DMS53 (cell line): ENCODE results near the gene MORN1.

Experiments
- DNase-seq: peaks from one replicate; lab custom pipeline; 2025; lab: John Stamatoyannopoulos, UW

Gene MORN1

DNA sequence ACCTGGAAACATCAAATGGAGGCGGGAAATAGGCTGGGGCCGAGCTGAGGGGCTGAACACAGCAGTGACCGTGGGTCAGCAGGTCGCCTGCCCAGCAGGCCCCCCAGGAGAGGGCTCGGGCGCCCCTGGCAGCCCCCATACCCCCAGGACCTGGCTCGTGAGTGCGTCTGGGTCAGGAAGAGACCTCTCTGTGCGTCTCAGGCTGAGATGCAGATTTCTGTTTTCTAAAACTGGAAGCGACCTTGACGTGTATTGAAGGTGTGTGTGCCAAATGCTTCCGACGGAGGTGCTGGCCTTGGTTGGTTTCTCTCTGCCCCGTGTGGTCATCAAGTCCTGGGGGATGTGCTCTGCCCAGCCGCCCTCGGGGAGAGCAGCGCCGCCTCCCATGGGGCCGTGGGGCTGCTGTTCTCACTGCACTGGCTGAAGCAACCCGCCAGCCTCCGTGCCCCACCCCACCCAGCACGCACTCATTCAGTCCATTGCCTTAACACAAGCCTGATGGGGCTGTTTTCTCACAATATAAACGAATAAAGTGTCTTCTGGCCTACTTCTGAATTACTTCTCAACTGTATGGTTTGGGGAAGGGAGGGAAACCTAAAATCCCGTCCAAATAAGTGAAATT, 13.6 kb upstream of the MORN1 start:
- DNase-seq = no peak

DNA sequence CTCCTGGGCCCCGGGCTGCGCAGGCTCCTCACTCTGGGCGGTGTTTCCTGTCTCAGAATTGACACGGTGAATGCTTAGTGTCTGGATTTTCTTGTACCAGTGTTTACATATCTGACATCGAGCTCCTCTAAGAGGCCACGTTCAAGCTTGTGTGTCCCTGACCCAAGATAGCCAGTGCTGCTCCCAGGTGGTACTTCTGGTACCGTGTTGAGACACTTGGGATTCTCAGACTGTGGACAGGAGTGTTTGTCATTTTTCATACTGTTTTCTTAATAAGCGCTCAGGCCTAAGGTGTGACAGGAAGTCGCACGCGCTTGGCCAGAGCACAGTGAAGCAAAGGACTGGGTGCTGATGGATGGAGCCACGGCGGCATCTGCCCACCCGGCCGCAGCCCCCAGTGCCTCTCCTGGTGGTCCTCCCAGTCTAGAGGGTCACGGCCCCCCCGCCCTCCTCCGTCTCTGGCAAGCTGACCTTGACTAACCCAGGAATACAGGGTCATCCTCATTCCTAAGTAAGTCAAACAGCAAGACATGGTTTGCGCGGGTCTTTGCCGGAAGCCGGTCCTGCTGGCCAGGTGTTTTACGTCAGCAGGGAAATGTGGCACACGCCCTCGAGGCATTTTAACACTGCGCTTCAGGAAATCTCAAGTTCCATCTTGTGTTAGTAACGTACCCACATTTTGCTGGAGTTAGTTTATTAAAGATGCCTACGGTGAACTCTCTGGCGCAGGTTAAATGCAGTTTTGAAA, 13.0 kb upstream of the MORN1 start:
- peak; percentile 43 for DNase-seq

DNA sequence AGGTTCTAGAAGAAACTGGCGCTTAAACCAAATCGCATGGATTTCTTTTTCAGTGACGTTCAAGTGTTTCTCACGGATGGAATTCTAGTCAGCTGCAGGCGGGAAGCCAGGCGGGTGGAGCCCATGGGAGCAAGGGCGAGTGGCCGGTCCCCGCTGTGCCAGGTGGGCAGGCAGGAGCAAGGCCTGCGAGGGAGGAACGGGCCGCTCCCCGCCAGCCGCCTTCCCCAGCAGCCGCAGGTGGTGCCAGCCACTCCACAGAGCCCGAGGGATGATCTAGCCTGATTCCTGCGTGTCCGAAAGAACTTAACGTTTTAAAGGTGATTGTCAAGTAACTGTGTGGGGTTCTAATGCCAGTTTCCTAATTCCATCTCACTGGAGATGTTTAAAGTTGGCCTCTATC, 11.9 kb upstream of the MORN1 start:
- DNase-seq = no peak

DNA sequence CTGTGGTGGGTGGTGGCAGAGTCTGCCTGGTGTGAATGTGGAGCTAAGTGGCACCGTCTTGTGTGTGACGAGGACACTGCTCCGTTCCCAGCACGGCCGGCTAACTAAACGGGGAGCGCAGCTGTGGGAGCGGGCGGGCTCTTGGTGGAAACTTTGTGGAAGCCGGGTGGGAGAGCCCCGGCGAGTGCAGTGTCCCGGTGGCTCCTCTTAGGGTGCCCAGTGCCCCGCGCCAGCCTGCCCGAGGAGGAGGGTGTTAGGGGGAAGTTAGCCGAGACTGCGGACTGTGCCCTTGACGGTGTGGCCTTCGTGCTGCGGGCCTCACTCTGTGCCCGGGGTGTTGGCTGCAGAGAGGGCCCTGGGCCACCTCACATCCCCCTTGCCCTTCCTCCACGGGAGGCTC, 11.1 kb upstream of the MORN1 start:
- no peak for DNase-seq

DNA sequence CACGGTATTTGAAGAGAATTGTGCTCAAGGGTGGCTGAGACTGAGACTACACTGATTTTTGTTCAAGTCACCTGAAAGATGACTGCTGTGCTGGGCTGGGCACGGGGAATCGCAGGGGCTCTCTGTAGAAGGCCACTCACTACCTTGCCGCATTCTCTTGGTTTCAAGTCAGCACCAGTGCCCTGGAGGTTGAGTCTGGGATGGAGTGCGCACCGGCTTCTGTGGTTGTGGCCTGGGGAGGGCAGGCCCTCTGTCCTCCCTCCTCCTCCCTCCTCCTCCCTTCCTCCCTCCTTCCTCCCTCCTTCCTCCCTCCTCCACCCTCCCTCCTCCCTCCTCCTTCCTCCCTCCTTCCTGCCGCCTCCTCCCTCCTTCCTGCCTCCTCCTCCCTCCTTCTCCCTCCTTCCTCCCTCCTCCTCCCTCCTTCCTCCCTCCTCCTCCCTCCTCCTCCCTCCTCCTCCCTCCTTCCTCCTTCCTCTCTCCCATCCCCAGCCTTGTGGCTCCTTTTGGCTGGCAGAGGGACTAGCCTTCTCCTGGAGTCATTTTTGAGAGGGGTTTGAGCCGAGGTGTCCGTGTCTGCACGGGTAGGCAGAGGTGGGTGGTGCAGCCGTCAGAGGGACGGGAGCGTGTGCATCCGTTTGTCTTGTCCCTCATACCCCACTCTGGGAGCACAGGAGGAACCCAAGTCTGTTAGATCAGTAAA, 9.7 kb upstream of the MORN1 start:
- no peak for DNase-seq

DNA sequence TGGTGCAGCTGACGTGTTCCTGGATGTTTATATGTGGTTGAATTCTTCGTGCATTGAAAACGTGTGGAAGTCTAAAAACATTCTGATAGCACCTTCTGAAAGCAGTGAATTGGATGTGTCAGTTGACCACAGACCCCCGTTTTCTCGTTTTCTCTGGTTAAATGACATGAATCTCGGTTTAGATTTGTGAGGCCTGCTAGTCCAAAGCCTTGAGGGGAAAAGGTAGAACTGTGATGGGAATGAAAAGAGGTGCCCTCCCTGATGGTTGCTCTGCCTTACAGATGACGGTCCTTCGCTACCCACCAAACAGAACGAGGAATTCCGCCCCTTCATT, 9.2 kb upstream of the MORN1 start:
- no peak for DNase-seq

DNA sequence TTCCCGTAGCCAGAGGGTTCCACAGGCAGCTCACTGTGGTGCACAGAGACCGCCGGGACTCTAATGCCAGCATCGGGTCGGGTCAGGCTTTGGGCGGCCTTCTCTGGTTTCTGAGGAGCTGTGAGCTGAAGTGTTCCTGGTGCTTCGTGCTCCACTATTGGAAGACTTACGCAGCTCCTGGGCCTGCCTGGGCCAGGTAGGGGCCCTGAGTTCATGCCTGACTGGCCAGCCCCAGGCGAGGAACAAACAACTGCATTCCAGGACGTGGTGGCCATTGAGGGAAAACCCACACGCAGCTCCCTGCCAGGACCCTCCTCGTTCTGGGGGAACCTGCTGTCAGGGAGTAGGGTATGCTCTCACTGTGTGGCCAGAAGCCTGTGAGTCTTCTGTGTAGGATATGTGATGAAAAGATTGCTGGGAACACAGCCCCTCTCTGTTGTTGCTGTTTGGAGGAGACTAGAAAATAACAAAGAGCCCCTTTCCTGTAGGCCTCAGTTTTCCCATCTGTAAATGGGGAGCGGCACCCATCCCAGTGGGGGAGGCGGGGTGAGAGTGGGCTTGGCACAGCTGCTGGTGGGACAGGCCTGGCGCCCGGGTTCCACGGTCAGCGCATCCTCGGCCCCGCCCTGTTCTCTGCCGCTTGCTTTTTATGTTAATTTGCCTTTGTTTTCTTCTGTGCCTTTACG, 8.7 kb upstream of the MORN1 start:
- DNase-seq = no peak

DNA sequence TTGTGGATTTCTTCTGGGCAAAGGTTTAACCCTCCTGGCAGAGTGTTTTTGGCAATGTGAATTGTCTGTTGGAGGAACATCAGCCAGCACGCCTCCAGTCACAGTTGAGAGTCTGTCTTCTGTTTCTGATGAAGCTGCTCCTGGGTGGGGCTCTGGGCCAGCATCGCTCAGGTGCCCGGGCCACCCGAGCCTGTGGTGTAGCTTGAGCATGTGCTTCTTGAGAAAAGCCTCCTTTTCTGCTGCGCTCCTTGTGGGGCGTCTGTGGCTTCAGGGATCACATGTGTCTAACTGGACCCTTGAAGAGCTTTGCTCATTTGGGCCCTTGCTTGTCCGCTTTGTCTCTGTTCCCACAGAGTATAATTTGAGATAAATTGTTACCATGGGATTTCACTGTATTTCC, 7.5 kb upstream of the MORN1 start:
- DNase-seq = no peak

DNA sequence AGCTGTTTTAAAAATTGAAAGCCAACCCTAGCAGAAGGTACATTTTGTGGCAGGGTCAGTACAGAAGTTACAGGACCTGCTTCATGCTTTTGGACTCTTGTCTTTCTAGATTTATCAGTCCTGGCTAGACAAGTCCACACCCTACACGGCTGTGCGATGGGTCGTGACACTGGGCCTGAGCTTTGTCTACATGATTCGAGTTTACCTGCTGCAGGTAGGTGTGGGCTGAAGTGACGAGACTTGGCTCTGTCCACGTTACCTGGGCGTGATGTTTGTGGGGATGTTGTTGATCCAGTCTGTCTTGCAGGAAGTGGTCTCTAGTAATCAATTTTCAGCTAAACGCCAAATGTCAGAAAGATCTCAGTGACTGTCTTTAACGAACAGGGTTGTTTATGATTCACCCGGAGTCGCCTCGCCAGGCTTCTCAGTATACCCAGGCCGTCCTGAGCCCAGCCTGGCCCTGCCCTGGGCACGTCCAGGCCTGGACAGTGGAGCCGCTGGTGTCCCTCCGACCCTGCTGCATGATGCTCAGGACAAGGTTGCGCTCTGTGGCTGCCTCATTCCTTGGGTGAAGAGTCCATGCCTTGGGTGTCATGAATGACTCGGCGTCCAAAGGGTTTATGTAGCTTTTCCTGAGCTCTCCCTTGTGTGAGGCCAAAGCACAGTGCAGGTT, 5.8 kb upstream of the MORN1 start:
- DNase-seq = no peak

DNA sequence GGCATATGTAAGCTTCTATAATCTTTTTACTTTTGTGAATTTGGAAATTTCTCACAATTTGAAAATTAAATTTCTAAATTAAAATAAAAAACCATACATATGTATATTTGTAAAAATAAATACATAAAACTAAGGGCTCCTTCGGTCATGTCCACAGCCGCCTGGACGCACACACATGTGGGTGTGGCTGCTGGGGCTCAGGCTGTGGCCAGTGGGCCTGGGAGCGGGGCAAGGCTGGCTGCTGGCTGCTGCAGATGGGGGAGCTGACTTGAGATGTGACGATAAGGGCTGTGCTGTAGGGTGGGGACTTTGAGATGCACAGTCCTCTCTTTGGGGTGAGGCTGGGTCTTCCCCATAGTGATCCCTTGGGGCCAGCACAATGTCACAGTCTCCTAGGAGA, 5.1 kb upstream of the MORN1 start:
- no peak for DNase-seq

DNA sequence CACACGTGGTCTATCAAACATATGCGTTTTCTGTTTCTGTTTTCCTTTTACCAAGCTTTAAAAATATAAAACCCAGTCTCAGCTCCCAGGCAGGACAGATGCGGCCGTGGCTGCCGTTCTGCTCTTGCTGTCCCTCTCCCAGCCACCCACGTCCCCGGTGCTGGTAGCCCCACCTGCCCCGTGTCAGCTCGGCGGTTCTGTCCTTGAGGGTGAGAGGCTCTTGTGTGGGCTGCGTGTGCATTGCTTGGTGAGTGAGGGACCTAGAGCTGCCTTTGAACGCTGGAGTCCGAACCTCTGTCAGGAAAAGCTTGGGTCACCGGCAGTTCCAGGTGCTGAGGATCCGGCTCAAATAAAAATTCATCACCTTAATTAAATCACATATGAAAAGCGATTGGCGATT, 4.7 kb upstream of the MORN1 start:
- no peak for DNase-seq

DNA sequence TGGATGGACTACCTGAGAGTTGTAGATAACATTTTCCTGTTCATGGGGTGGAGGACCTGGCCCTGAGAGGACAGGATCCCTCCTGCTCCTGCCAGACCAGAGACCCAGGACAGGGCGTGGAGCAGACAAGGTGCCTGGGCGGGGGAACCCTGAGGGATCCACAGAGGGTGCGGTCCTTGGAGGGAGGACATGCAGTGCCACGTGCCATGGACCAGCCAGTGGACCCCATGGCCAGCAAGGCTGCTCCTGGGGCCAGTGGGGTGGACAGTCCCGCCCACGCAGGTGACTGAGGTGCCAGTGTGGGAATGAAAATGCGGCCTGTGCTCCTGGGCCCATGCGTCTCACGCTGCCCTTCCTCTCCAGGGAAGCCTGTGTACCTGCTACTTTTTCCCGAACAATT, 3.9 kb upstream of the MORN1 start:
- no peak for DNase-seq

DNA sequence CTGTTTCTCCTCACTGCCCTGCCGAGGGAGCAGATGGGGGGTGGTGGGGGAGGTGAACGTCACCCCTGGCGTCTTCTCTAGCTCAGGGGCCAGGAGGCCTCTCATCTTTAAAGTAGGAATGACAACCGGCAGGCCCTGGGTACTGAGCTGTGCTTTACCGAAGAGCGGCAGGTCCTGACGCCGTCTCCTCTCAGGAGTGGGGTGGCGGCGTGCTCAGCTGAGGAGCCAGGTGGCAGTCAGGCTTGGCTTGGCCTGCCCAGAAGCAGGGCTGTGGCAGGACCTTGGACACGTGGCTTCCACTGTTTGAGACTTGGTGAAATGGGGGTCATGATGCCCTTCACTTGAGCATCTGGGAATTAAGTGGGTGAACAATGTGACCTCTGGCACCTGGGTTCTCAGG, 3.4 kb upstream of the MORN1 start:
- DNase-seq = no peak

DNA sequence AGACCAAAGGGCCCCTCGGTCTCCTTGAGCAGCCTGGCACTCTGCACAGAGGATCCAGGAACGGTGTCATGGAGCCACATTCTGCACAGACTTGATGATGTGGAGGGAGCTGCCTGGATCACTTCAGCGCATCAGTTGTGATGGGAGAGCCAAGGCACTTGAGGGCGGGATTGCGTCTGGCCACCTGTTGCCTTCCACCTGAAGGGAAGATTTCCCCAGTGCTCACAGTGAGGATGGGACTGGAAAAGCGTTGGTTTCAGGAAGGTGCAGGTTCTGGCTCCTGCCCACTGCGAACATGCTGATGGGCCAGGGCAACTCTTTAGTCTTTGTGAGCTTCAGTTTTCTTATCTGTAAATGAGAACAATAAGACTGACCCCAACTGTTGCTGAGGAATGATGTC, 2.9 kb upstream of the MORN1 start:
- DNase-seq = no peak

DNA sequence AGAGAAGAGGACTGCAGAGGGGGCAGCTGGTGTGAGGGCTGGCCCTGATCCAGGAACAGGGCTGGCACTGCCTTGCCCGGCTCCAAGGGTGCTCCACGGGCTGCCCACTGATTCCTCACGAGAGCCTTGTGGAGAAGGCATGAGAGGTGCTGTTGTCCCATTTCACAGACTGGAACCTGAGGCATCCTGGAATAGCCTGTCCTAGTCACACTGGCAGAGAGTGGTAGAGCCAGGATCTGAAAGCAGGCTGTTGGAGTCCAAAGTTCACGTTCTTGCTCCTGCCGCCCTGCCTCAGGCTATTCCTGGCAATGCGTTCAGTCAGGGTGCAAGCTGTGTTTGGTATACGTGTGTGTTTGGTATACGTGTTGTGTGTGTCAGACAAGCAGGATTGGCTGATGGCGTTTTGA, 2.1 kb upstream of the MORN1 start:
- no peak for DNase-seq

DNA sequence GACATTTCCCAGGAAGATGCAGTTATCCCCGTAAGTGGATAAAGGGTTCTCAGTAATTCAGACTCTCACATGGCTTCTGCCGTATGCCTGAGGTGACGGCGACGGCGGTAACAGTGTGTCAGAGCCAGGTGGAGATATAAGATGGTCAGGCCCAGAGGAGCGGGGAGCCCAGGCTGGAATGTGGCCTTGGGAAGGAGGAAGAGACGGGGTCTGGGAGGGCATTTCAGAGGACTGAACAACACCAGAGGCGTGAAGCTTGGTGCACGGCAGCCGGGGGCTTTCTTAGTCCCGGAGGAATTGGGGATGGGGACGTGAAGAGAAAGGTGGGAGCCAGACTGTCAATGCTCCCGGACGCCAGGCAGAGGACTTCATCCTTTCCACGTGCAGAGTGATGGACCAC, 1.3 kb upstream of the MORN1 start:
- no peak for DNase-seq

DNA sequence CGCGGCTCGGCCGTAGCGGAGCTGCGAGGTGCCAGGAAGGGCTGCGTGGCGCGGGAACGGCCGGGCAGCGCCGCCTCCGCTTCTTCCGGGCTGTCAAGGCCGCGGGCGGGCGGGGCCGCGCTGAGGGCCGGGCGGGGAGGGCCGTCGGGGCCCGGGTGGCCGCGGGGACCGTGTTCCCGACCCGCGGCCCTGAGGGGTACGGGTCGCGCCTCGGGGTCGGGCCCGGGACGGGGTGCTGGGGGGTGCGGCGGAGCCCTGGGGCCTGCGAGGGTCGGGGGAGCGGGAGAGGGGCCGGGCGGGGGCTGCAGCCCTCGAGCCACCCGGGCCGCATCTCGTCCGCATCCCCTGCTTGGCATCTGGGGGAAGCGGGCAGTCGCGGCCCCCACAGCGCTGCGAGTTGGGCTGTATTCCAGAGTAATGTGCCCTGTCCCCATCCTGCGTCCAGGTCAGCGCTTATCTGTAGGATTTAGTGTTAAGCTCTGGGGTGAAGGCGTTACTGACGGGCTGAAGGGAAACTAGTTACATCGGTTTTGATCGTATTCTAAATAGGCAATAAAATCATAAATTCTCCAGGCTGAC, 666 bp upstream of the MORN1 start:
- peak; percentile 28 for DNase-seq

DNA sequence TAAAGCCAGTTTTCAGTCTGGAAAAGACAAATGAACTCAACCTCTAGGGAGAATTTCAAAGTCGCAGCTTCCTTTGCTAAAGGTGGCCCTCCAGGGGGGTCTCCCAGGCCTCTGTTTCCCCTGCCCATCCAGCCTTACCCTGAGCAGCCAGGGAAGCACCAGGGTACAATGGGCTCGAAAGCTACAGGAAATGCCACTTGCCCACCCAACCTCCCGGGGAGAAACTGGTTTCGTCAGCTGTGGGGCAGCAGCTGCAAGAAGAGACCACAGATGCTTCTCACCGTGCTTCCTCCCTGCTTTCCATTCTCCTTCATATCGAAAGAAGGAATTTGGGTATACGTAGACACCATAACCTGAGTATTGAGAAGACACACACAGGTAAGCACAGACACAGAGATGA, 1.7 kb downstream of the MORN1 start:
- DNase-seq = no peak

DNA sequence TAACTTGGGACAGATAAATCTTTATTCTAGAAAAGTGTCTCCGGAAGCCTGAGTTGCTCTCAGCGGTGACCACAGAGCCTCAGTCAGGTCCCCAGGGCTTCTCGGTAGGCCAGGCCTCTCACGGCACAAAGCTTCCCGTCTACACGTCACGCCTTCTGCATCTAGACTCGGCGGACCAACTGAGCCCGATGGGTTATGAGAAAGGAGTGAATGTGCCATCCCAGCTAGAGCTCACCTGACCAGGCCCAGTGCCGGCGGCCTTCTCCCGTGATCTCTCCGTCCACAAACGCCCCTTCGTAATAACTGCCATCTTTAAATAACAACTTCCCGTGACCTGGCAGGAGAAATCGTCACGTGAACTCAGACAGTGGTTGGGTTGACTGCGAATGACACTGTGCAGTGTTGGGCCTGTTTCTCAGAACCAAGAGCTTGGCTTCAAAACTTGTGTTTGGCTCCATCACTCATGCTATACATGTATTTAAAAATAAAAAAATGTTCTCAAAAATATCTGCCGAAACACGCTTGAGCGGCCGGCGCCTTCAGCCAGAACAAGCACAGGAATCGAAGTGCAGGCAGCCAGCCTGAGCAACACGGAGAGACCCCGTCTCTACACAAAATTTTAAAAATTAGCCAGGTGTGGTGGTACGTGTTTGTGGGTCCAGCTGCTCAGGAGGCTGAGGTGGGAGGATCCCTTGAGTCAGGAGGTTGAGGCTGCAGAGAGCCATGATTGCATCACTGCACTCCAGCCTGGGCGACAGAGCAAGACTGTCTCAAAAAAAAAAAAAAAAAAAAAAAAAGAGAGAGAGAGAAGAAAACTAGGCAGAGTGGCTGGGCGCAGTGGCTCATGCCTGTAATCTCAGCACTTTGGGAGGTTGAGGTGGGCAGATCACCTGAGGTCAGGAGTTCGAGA, 3.1 kb downstream of the MORN1 start:
- no peak for DNase-seq

DNA sequence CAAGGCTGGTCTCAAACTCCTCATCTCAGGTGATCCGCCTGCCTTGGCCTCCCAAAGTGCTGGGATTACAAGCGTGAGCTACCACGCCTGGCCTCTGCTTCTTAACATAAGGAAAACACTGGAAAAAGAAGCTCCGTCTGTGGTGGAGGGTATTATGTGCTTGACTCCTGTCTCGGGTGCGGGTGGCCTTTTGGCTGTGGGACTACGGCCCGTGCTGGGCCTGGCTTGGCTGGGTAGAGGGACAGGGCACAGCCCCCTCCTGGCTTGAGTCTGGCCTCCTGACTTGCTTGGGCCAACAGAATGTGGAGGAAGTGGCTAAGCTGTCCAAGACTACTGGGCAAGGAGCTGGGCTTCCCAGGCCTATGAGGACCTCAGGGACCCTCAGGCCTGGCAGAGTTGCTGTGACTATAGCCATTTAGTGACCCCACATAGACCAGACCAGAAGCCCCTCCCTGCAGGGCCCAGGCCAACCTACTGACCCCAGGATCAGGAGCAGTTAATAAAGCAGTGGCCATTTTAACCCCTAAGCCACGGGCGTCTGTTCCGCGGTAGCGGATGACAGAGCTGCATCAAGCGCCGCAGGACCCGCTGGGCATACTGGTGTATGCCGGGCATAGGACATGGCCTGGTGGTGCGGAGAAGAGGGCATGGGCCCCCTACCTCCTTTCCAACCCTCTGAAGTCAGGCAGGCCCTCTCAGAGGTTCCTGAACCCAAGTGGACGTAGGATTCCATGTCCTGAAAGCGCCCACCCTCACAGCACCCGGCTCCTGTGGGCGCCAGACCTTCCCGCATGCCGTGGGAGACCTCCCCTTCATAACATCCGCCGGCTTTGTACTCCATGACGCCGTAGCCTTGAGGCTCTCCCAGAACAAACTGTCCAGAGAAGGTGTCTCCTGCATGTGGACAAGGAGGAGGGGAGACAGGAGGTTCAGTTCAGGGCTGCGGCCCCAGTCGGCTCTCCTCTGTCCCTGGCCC, 4.4 kb downstream of the MORN1 start:
- no peak for DNase-seq
